AG04449 (cell line): ENCODE data around the gene SMG7.

Source experiments
- CTCF ChIA-PET: fragments of 350-600 bp; formaldehyde crosslinking; extraction: SDS; loops from one replicate; lab custom pipeline; 2021; ENCODE audit warnings: antibody characterized with exemption; lab: Yijun Ruan, JAX
- POLR2A ChIA-PET: fragments of 400-600, 350-600 bp; formaldehyde crosslinking; extraction: SDS; loops from one replicate; lab custom pipeline; 2020; ENCODE audit warnings: antibody characterized with exemption, inconsistent platforms; lab: Yijun Ruan, JAX
- DNase-seq: peaks from one replicate; pipeline ENCODE4 v3.0.0-alpha.2; 2010; ENCODE audit warnings: low read depth, low spot score
- H3K4me3 ChIP-seq: 2 replicates; pipeline ENCODE4 v1.5.1; 2011; ENCODE audit warnings: low read depth, mild to moderate bottlenecking, control low read depth, low read length
- CTCF ChIP-seq: IDR thresholded peaks from one replicate; pipeline ENCODE4 v1.5.1; 2011; ENCODE audit warnings: mild to moderate bottlenecking, moderate library complexity, low read length, control low read depth, inconsistent platforms; ENCODE audit not compliant: insufficient read depth; ENCODE audit errors: missing control alignments

Gene SMG7

GRCh38 chr1:183570451-183570850, 98.2 kb downstream of the SMG7 start:
- CTCF ChIA-PET = interaction anchor here (0.8 to 2.5 kb wide), 2 partner anchors 9 to 115 kb away, joined by 3 to 18 read pairs; no protein-coding TSS in a partner anchor
- no peak for TF ChIP-seq CTCF
- POLR2A ChIA-PET = no interaction called here
- no peak overlapping the region for H3K4me3 ChIP-seq
- no peak for DNase-seq

GRCh38 chr1:183571678-183572268, 99.5 kb downstream of the SMG7 start:
- ChIA-PET POLR2A (interaction anchor here (0.6 to 0.7 kb wide), 2 partner anchors 9 to 60 kb away, joined by 3 to 4 read pairs; no protein-coding TSS in a partner anchor), CTCF (no interaction called here)
- DNase-seq = no peak
- H3K4me3 ChIP-seq = no peak overlapping the region
- TF ChIP-seq CTCF = no peak

GRCh38 chr1:183572721-183573120, 100.4 kb downstream of the SMG7 start:
- CTCF ChIA-PET = no interaction called here

GRCh38 chr1:183575606-183576005, 103.3 kb downstream of the SMG7 start:
- H3K4me3 ChIP-seq = no peak overlapping the region
- no peak for DNase-seq
- ChIA-PET CTCF (interaction anchor here (0.6 to 1.1 kb wide), 2 partner anchors 10 to 56 kb away, joined by 3 read pairs; no protein-coding TSS in a partner anchor), POLR2A (no interaction called here)
- TF ChIP-seq CTCF = no peak

More at GRCh38 chr1:183572721-183573120, 100.4 kb downstream of the SMG7 start:
- no peak overlapping the region for H3K4me3 ChIP-seq
- POLR2A ChIA-PET = interaction anchor here (0.7 kb wide), 1 partner anchor 8 kb away, joined by 3 read pairs; no protein-coding TSS in a partner anchor
- TF ChIP-seq CTCF = no peak
- DNase-seq = no peak

GRCh38 chr1:183576537-183576936, 104.2 kb downstream of the SMG7 start:
- H3K4me3 ChIP-seq = no peak overlapping the region
- CTCF ChIA-PET = interaction anchor here (1.1 kb wide), 1 partner anchor 11 kb away, joined by 3 read pairs; no protein-coding TSS in a partner anchor
- TF ChIP-seq CTCF = no peak
- POLR2A ChIA-PET = no interaction called here
- DNase-seq = no peak

GRCh38 chr1:183577897-183578465, 105.7 kb downstream of the SMG7 start:
- no peak overlapping the region for H3K4me3 ChIP-seq
- POLR2A ChIA-PET = no interaction called here
- CTCF ChIA-PET = interaction anchor here (0.8 to 3.4 kb wide), 4 partner anchors 8 to 297 kb away, joined by 3 to 18 read pairs (median 3); no protein-coding TSS in a partner anchor
- TF ChIP-seq CTCF = no peak
- DNase-seq = no peak
